HepG2 (cell line): Measurements from ENCODE around the gene PLEKHH3. TPM values are rescaled to one million over a fixed set of nuclear protein-coding genes. Genes with fewer than 3 reads are reported as not detected.
"Not testable (repeated sequence)": the region's sequence is repeated elsewhere in the genome, so short reads cannot be mapped to it uniquely, and the experiment has no call there.

Experiments
- ATAC-seq: fragments of 200-7000 bp; cut with Tn5 transposase; 3 replicates; pipeline ENCODE4 v1.9.1; 2020; ENCODE audit warnings: mild to moderate bottlenecking, moderate library complexity
- BruUV-seq: library from RNA; stranded (reverse); fragments of 400-500 nt; replicated peaks from 2 replicates; lab custom pipeline; 2021; lab: Mats Ljungman, UMichigan
- CTCF ChIA-PET: fragments of 300-600 bp; formaldehyde crosslinking; extraction: SDS; loops from one replicate; lab custom pipeline; 2021; ENCODE audit warnings: low total read pairs, inconsistent platforms, low intra/inter-chr PET ratio; lab: Yijun Ruan, JAX
- POLR2A ChIA-PET: fragments of 350-600 bp; sonication (Branson Sonifier 250); formaldehyde crosslinking; loops from one replicate; lab custom pipeline; 2020; ENCODE audit warnings: antibody characterized with exemption, inconsistent platforms; lab: Yijun Ruan, JAX
- DNase-seq: peaks from one replicate; pipeline ENCODE4 v3.0.0-alpha.2; 2015; ENCODE audit warnings: low spot score
- FAIRE-seq: peaks from 3 replicates; lab custom pipeline; 2011; peaks lifted over from hg19 to GRCh38; lab: Jason Lieb, UNC
- H2AFZ ChIP-seq: one replicate; pipeline ENCODE4 v1.6.1; 2011; ENCODE audit warnings: low read length, inconsistent platforms
- H3K27ac ChIP-seq: fragments of 300-600 bp; 3 replicates; pipeline ENCODE4 v1.8.0; 2011; ENCODE audit warnings: mixed run types, mild to moderate bottlenecking, mixed read lengths, low read length, inconsistent platforms; ENCODE audit not compliant: insufficient read depth; ENCODE audit errors: extremely low read length
- H3K27me3 ChIP-seq, 2 experiments: fragments of 200-600 bp in 1 of 2; 2 replicates in 1 of 2; 3 replicates in 1 of 2; pipeline versions ENCODE4 v1.6.0 to v1.8.0; 2011; ENCODE audit warnings: low read length in 2 of 2, mild to moderate bottlenecking in 2 of 2, moderate library complexity in 2 of 2, inconsistent platforms in 1 of 2; ENCODE audit not compliant: insufficient read depth in 2 of 2, control insufficient read depth in 1 of 2
- H3K36me3 ChIP-seq, 2 experiments: fragments of 200-600 bp in 1 of 2; replicated peaks in 1 of 2; 2 replicates in 1 of 2; 3 replicates in 1 of 2; pipeline versions ENCODE4 v1.5.1 to v1.8.0; 2011; ENCODE audit warnings: low read length in 2 of 2, inconsistent platforms in 1 of 2; ENCODE audit not compliant: insufficient read depth in 2 of 2, control insufficient read depth in 1 of 2
- H3K4me1 ChIP-seq: 2 replicates; pipeline ENCODE4 v1.5.1; 2012; ENCODE audit warnings: low read length, inconsistent platforms; ENCODE audit not compliant: insufficient read depth
- H3K4me2 ChIP-seq: 2 replicates; pipeline ENCODE4 v1.6.0; 2011; ENCODE audit warnings: low read depth, low read length, inconsistent platforms
- H3K4me3 ChIP-seq, 3 experiments: fragments of 200-600 bp in 1 of 3; sonication (generic), shearing (Covaris generic) in 1 of 3; replicated peaks in 1 of 3; 2 replicates each; pipeline ENCODE4 v1.5.1; 2011 to 2016; ENCODE audit warnings: low read length in 3 of 3, inconsistent platforms in 2 of 3, low read depth in 2 of 3, mild to moderate bottlenecking in 2 of 3, control low read depth in 1 of 3, mixed read lengths in 1 of 3; ENCODE audit not compliant: insufficient read depth in 1 of 3
- H3K79me2 ChIP-seq: one replicate; pipeline ENCODE4 v1.6.1; 2011; ENCODE audit warnings: low read length, inconsistent platforms; ENCODE audit not compliant: insufficient read depth
- H3K9ac ChIP-seq: 2 replicates; pipeline ENCODE4 v1.6.0; 2011; ENCODE audit warnings: mild to moderate bottlenecking, low read depth, low read length, inconsistent platforms; ENCODE audit not compliant: insufficient read depth
- H3K9me3 ChIP-seq: 2 replicates; pipeline ENCODE4 v1.5.1; 2012; ENCODE audit warnings: mild to moderate bottlenecking, low read length
- H4K20me1 ChIP-seq: 2 replicates; pipeline ENCODE4 v1.6.0; 2011; ENCODE audit warnings: inconsistent platforms, mild to moderate bottlenecking, low read length, moderate library complexity; ENCODE audit not compliant: insufficient read depth
- AGO2 ChIP-seq: fragments of 200-400 bp; formaldehyde crosslinking; optimal IDR thresholded peaks from 2 replicates; pipeline ENCODE3; 2017; ENCODE audit warnings: mild to moderate bottlenecking, low read depth, low read length, moderate library complexity
- ATF7 ChIP-seq, 2 experiments: fragments of 450-650 bp in 1 of 2; sonication (generic) in 1 of 2; formaldehyde crosslinking in 1 of 2; IDR thresholded peaks; 2 replicates each; pipeline versions ENCODE4 v1.4.0 to v1.6.1; 2016 to 2020; ENCODE audit warnings: antibody characterized with exemption in 1 of 2, mild to moderate bottlenecking in 1 of 2, missing genetic modification reagents in 1 of 2
- ELF3 ChIP-seq: IDR thresholded peaks from 2 replicates; pipeline ENCODE4 v1.6.1; 2016; ENCODE audit warnings: missing genetic modification reagents, missing compliant biosample characterization
- HDAC6 ChIP-seq: fragments of 200-600 bp; sonication (generic); IDR thresholded peaks from 2 replicates; pipeline ENCODE4 v1.7.0; 2017; ENCODE audit warnings: mild to moderate bottlenecking, antibody characterized with exemption, low read length, low read depth
- LBX2 ChIP-seq: sonication (generic); formaldehyde crosslinking; IDR thresholded peaks from 2 replicates; pipeline ENCODE4 v1.5.0; 2020; ENCODE audit warnings: missing genetic modification reagents, mild to moderate bottlenecking, borderline replicate concordance
- RBFOX2 ChIP-seq: fragments of 200-400 bp; formaldehyde crosslinking; IDR thresholded peaks from 2 replicates; pipeline ENCODE4 v1.6.1; 2017; ENCODE audit warnings: low read depth, mild to moderate bottlenecking, low read length
- SUZ12 ChIP-seq: fragments of 150-350 bp; IDR thresholded peaks from 2 replicates; pipeline ENCODE4 v1.6.1; 2014; ENCODE audit warnings: low read depth, low read length
- TBX3 ChIP-seq: fragments of 450-650 bp; IDR thresholded peaks from 2 replicates; pipeline ENCODE4 v1.6.1; 2017; ENCODE audit warnings: antibody characterized with exemption, mild to moderate bottlenecking, inconsistent platforms, borderline replicate concordance
- ZNF704 ChIP-seq: sonication (generic); formaldehyde crosslinking; IDR thresholded peaks from 2 replicates; pipeline ENCODE4 v1.8.1; 2023; ENCODE audit warnings: mild to moderate bottlenecking, inconsistent platforms, moderate library complexity, missing genetic modification reagents, borderline replicate concordance
- ZNF883 ChIP-seq: sonication (generic); formaldehyde crosslinking; IDR thresholded peaks from 2 replicates; pipeline ENCODE4 v1.5.1; 2020; ENCODE audit warnings: mild to moderate bottlenecking, missing genetic modification reagents; ENCODE audit errors: not compliant biosample characterization
- WGBS: methylation state at CpG from one replicate; pipeline ENCODE4 v1.1.6; 2017; ENCODE audit warnings: low lambda C conversion rate; 5-methylcytosine and 5-hydroxymethylcytosine counted together
- in situ Hi-C: cut with HindIII; loops from 2 replicates; pipeline ENCODE4 v1.10.0; 2017; ENCODE audit warnings: low pct_unique_long_range_greater_than_20kb; ENCODE audit not compliant: extremely low pct_ligation_motif_present
- intact Hi-C: fragments of 100-400 bp; cut with micrococcal nuclease; formaldehyde crosslinking; loops from one replicate; pipeline ENCODE4 v1.10.0; 2022; ENCODE audit not compliant: unreplicated experiment
- polyA plus RNA-seq, 8 experiments: library from polyadenylated mRNA; depleted of rRNA in 3 of 8; stranded (reverse) in 7 of 8; unstranded in 1 of 8; fragments of >200 nt; fragmentation: Illumina TruSeq in 4 of 8; extraction: Trizol in 4 of 8; gene quantifications; 2 replicates each; pipeline versions ENCODE4 v1.2.1 to v1.2.3, GENCODE V29; 2011 to 2016; ENCODE audit warnings: low read depth in 4 of 8, missing spikeins in 1 of 8, mixed read lengths in 1 of 8; ENCODE audit not compliant: insufficient read depth in 1 of 8
- total RNA-seq, 5 experiments: library from RNA; depleted of rRNA; stranded (reverse); fragments of >200 nt; fragmentation: Illumina TruSeq; extraction: Trizol; gene quantifications; 2 replicates each; pipeline ENCODE4 v1.2.3, GENCODE V29; 2016; ENCODE audit warnings: low read depth in 1 of 5
- TF ChIP-seq, protein P1 (sequence below): sonication (generic); formaldehyde crosslinking; conservative IDR thresholded peaks from 2 replicates; pipeline ENCODE4 v1.5.0; 2020; ENCODE audit warnings: missing genetic modification reagents

The PLEKHH3 gene
- total and polyA plus RNA-seq, 2 of the 13 experiments (the other 11 are each of a cell fraction or from before 2014, with no cell fraction given): 6.0 to 19.9 TPM

GRCh38 chr17:42666126-42666525 is 10.7 kb downstream of the PLEKHH3 start:
- POLR2A ChIA-PET: interaction anchor here (4.4 kb wide), 1 partner anchor 12 kb away, joined by 38 read pairs; the partner anchor contains the start of gene PLEKHH3
- WGBS: 99% methylated on average over 4 of the region's 16 CpGs

GRCh38 chr17:42665581-42666001 is 11.2 kb downstream of the PLEKHH3 start:
- WGBS: 92% methylated on average over 14 of the region's 14 CpGs
- in situ Hi-C loops: no loop called here
- no peaks in the 10 kb centered on the region for H3K27me3 ChIP-seq
- DNase-seq (no peak), ATAC-seq (no peak; the same call in 2 of the 3 replicates), FAIRE-seq (no peak)
- H3K4me1 ChIP-seq: peaks cover 34% of the 10 kb centered on the region
- H2AFZ ChIP-seq: no peak overlapping the region
- TF ChIP-seq ZNF883 (CRISPR knock-in tag) (no peak), ATF7 (IDR thresholded peaks at IDR 0.05) (peak; percentile 56), ATF7 (CRISPR knock-in tag; IDR thresholded peaks at IDR 0.05) (no peak), SUZ12 (no peak), TBX3 (no peak), ZNF704 (CRISPR knock-in tag) (no peak), HDAC6 (no peak), LBX2 (CRISPR knock-in tag) (no peak), ELF3 (CRISPR knock-in tag) (no peak), AGO2 (peak; percentile 61), RBFOX2 (peak; percentile 35; the same call in 1 of the 2 replicates)
- TF ChIP-seq, protein P1, sequence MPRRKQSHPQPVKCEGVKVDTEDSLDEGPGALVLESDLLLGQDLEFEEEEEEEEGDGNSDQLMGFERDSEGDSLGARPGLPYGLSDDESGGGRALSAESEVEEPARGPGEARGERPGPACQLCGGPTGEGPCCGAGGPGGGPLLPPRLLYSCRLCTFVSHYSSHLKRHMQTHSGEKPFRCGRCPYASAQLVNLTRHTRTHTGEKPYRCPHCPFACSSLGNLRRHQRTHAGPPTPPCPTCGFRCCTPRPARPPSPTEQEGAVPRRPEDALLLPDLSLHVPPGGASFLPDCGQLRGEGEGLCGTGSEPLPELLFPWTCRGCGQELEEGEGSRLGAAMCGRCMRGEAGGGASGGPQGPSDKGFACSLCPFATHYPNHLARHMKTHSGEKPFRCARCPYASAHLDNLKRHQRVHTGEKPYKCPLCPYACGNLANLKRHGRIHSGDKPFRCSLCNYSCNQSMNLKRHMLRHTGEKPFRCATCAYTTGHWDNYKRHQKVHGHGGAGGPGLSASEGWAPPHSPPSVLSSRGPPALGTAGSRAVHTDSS: no peak
- intact Hi-C loops: no loop called here
- no peaks in the 10 kb centered on the region for H3K79me2 ChIP-seq
- CTCF ChIA-PET: no interaction called here
- no peaks in the 10 kb centered on the region for H3K9me3 ChIP-seq
- no peaks in the 10 kb centered on the region for H4K20me1 ChIP-seq
- H3K27ac ChIP-seq: no peak overlapping the region
- no peak overlapping the region for H3K9ac ChIP-seq
- H3K36me3 ChIP-seq: peaks cover 12 to 47% of the 10 kb centered on the region in 2 experiments
- H3K4me2 ChIP-seq: no peak overlapping the region
- BruUV-seq: no TSS peak
- POLR2A ChIA-PET: no interaction called here
- no peak overlapping the region for H3K4me3 ChIP-seq

More at GRCh38 chr17:42666126-42666525, 10.7 kb downstream of the PLEKHH3 start:
- intact Hi-C loops, H3K9ac ChIP-seq, ATAC-seq, H4K20me1 ChIP-seq, H3K27ac ChIP-seq, H3K27me3 ChIP-seq, H3K9me3 ChIP-seq, CTCF ChIA-PET, FAIRE-seq, H3K4me2 ChIP-seq, DNase-seq, in situ Hi-C loops, H3K79me2 ChIP-seq, H3K4me3 ChIP-seq, H2AFZ ChIP-seq, BruUV-seq: not testable (repeated sequence)
- H3K4me1 ChIP-seq: peaks cover 29% of the 10 kb centered on the region
- TF ChIP-seq RBFOX2: peak; percentile 43; the same call in 1 of the 2 replicates
- H3K36me3 ChIP-seq: peaks cover 12 to 53% of the 10 kb centered on the region in 2 experiments
